Breast epithelium (tissue), 4 donors: ENCODE measurements around the gene SLC4A4. TPM values are rescaled to one million over a fixed set of nuclear protein-coding genes. Genes with fewer than 3 reads are reported as not detected.
A peak's percentile ranks its signal among the peaks of the same experiment; 100 is the strongest.

ENCODE experiments used
- DNase-seq, 2 donors: peaks; one replicate each; pipeline ENCODE4 v3.0.0-alpha.2; 2019; ENCODE audit warnings: low spot score in 2 of 2
- H3K27ac ChIP-seq, 2 donors: fragments of 200-600 bp; sonication (generic) in 1 of 2; one replicate each; pipeline ENCODE4 v1.5.1; 2016 to 2019; ENCODE audit warnings: mild to moderate bottlenecking in 1 of 2
- H3K27me3 ChIP-seq, 2 donors: fragments of 200-600 bp; sonication (generic) in 1 of 2; one replicate each; pipeline versions ENCODE4 v1.5.1 to v1.6.0; 2017 to 2019; ENCODE audit warnings: control low read depth in 1 of 2, mild to moderate bottlenecking in 1 of 2
- H3K36me3 ChIP-seq: fragments of 200-600 bp; one replicate; pipeline ENCODE4 v1.5.1; 2019
- H3K4me1 ChIP-seq, 2 donors: fragments of 200-600 bp; sonication (generic); one replicate each; pipeline ENCODE4 v1.5.1; 2016 to 2019; ENCODE audit warnings: control low read depth in 1 of 2
- H3K4me3 ChIP-seq, 3 donors: fragments of 200-600 bp; sonication (generic); 1 replicate in 2 of 3; 2 replicates in 1 of 3; pipeline ENCODE4 v1.5.1; 2016 to 2019; ENCODE audit warnings: mild to moderate bottlenecking in 3 of 3, moderate library complexity in 2 of 3
- H3K9me3 ChIP-seq, 2 donors: fragments of 200-600 bp; sonication (generic) in 1 of 2; one replicate each; pipeline ENCODE4 v1.5.1; 2016 to 2019; ENCODE audit warnings: control low read depth in 1 of 2
- CTCF ChIP-seq, 3 donors: fragments of 450-650 bp; IDR thresholded peaks; one replicate each; pipeline ENCODE4 v1.5.1; 2016 to 2017; ENCODE audit warnings: antibody characterized with exemption in 3 of 3, mild to moderate bottlenecking in 3 of 3, moderate library complexity in 3 of 3
- POLR2A ChIP-seq: fragments of 450-650 bp; IDR thresholded peaks from one replicate; pipeline ENCODE4 v1.6.1; 2016; ENCODE audit warnings: antibody characterized with exemption, mild to moderate bottlenecking, moderate library complexity
- POLR2AphosphoS5 ChIP-seq, 3 donors: sonication (generic); formaldehyde crosslinking; IDR thresholded peaks; one replicate each; pipeline ENCODE4 v1.6.1; 2017; ENCODE audit warnings: antibody characterized with exemption in 3 of 3
- intact Hi-C: fragments of 100-400 bp; cut with DNase I; formaldehyde crosslinking; loops from one replicate; pipeline ENCODE4 v1.15.1; 2023; ENCODE audit warnings: low total_unique reads
- total RNA-seq, 3 donors: library from RNA; depleted of rRNA; stranded (reverse); fragments of >200 nt; gene quantifications; one replicate each; pipeline ENCODE4 v1.1.0, GENCODE V29; 2016

Gene SLC4A4
- total RNA-seq, 3 donors from 2014 or later = 1.3 to 6.7 (median 1.4) TPM

- intact Hi-C loops = no loop called here
- H3K27ac ChIP-seq = no peak overlapping the region
- H3K4me3 ChIP-seq = no peak overlapping the region
- no peaks in the 10 kb centered on the region for H3K27me3 ChIP-seq
- no peaks in the 10 kb centered on the region for H3K36me3 ChIP-seq
- DNase-seq = no peak
- TF ChIP-seq POLR2AphosphoS5 (IDR thresholded peaks at IDR 0.05) (no peak), POLR2A (no peak), CTCF (IDR thresholded peaks at IDR 0.05) (no peak)
- no peaks in the 10 kb centered on the region for H3K9me3 ChIP-seq
- H3K4me1 ChIP-seq = no peaks in the 10 kb centered on the region
Observed at GRCh38 chr4:71294301-71294700, 44.5 kb upstream of the SLC4A4 start.

GRCh38 chr4:71296945-71297344 lies 41.9 kb upstream of the SLC4A4 start:
- H3K36me3 ChIP-seq = no peaks in the 10 kb centered on the region
- H3K4me3 ChIP-seq = no peak overlapping the region
- H3K4me1 ChIP-seq = no peaks in the 10 kb centered on the region
- intact Hi-C loops = no loop called here
- DNase-seq = peak in 1 of 2 donors; percentile 23
- H3K9me3 ChIP-seq = no peaks in the 10 kb centered on the region
- no peak overlapping the region for H3K27ac ChIP-seq
- TF ChIP-seq POLR2A (no peak), CTCF (IDR thresholded peaks at IDR 0.05) (no peak), POLR2AphosphoS5 (IDR thresholded peaks at IDR 0.05) (no peak)
- no peaks in the 10 kb centered on the region for H3K27me3 ChIP-seq

- no peaks in the 10 kb centered on the region for H3K27me3 ChIP-seq
- H3K36me3 ChIP-seq = no peaks in the 10 kb centered on the region
- no peak overlapping the region for H3K27ac ChIP-seq
- no peak overlapping the region for H3K4me3 ChIP-seq
- DNase-seq = no peak
- no peaks in the 10 kb centered on the region for H3K9me3 ChIP-seq
- no peaks in the 10 kb centered on the region for H3K4me1 ChIP-seq
- TF ChIP-seq CTCF (IDR thresholded peaks at IDR 0.05) (no peak), POLR2A (no peak), POLR2AphosphoS5 (IDR thresholded peaks at IDR 0.05) (no peak)
- intact Hi-C loops = no loop called here
Observed at GRCh38 chr4:71300362-71300761, 38.5 kb upstream of the SLC4A4 start.

- H3K9me3 ChIP-seq = no peaks in the 10 kb centered on the region
- no peaks in the 10 kb centered on the region for H3K27me3 ChIP-seq
- H3K36me3 ChIP-seq = no peaks in the 10 kb centered on the region
- no peak for TF ChIP-seq POLR2A
- no peak for TF ChIP-seq POLR2AphosphoS5 (IDR thresholded peaks at IDR 0.05)
- no peak for TF ChIP-seq CTCF (IDR thresholded peaks at IDR 0.05)
- no peaks in the 10 kb centered on the region for H3K4me1 ChIP-seq
- H3K4me3 ChIP-seq = no peak overlapping the region
- no peak overlapping the region for H3K27ac ChIP-seq
- DNase-seq = no peak
- intact Hi-C loops = no loop called here
Observed at GRCh38 chr4:71300964-71301363, 37.9 kb upstream of the SLC4A4 start.

DNA sequence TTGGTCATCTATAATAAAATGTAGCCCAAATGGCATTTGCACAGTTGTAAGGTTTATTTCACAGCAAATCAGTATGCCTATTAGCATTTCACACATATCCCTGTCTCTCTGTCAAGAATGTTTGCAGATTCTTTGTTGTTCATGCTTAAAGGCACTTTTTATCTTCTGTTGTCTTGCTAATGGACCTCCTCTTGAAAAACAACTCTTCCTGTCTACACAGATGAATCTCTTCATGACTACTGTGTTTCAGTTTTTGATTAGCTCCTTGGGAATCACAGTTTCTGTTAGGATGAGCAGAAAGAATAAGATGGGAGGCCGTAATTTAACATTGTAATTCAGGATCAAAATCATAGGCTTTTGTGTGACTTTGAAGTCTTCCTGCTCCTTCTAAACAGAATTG lies 35.5 kb upstream of the SLC4A4 start:
- H3K9me3 ChIP-seq = no peaks in the 10 kb centered on the region
- TF ChIP-seq POLR2AphosphoS5 (IDR thresholded peaks at IDR 0.05) = no peak
- TF ChIP-seq POLR2A = no peak
- TF ChIP-seq CTCF (IDR thresholded peaks at IDR 0.05) = no peak
- no peaks in the 10 kb centered on the region for H3K4me1 ChIP-seq
- DNase-seq = no peak
- H3K27me3 ChIP-seq = no peaks in the 10 kb centered on the region
- H3K36me3 ChIP-seq = no peaks in the 10 kb centered on the region
- no peak overlapping the region for H3K4me3 ChIP-seq
- intact Hi-C loops = no loop called here
- no peak overlapping the region for H3K27ac ChIP-seq
